Left hindlimb (tissue), 1 donor: ENCODE data around the gene ZKSCAN7.
"Not testable (repeated sequence)": the region's sequence is repeated elsewhere in the genome, so short reads cannot be mapped to it uniquely, and the experiment has no call there.

Source experiments
- DNase-seq: peaks from one replicate; pipeline ENCODE4 v3.0.0-alpha.2; 2018

ZKSCAN7 gene

DNA sequence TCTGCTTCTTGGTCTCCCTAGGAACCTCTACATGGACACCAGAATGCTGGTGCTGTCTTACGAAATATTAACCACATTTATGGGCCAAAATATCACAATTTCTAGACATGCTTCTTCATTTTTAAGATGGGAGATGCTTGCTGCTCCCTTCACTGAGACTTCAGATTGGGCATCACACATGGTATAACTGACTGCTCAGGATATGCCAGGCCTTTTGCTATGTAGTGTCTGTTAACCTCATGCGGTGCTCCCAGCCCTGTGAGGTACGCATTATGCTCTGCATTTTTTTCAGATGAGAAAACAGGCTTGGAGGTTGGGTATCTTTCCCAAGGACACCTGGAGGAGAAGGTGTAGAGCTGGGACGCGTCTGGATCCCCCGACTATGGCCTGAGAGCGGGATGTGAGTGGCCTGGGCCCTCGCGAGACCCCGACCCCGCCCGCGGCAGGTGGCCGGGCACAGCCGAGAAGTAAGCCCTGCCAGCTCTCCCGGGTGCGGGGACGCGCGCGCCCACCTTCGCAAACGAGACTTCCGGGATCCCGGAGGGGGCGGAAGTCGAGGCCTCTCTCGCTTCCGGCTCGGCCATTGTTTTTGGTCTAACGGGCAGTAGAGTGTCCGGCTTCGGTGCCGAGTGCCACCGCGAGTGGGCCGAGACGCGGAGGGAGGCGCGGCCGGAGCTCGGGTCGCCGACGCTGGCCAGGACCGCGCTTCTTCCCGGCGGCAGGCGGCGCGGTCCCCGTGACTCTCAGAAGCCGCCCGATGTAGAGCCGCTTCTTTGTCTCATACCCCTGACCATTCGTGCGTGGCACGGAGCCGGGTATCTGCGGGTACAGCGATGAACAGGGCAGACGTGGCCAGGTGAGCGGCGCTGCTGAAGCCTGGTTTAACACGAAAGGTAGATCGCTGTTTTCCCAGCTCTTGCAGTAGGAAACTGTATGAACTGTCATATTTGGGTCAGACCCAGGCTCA is at the start of gene ZKSCAN7:
Gene ZKSCAN7 (plus strand): TSS at position 568 of the 967 bp plus-strand sequence. CDS start 1,855 bp downstream, outside the sequence.
- DNase-seq, result peak; percentile 79

DNA sequence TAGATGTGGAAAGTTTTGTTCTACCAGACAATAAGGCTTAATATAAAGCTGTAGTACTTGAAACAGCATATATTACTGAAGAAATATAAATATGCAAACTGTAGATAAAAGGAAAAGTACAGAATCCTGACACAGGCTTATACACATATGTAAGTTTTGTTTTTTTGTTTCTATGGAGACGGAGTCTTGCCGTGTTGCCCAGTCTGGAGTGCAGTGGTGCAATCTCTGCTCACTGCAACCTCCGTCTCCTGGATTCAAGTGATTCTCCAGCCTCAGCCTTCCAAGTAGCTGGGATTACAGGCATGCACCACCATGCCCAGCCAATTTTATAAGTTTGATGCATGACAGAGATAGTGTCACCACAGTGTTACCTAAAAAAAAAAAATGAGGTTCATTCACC is 48.4 kb upstream of the ZKSCAN7 start:
- no peak for DNase-seq

GRCh38 chr3:44506961-44507360 is 48.0 kb upstream of the ZKSCAN7 start:
- DNase-seq, result no peak

DNA sequence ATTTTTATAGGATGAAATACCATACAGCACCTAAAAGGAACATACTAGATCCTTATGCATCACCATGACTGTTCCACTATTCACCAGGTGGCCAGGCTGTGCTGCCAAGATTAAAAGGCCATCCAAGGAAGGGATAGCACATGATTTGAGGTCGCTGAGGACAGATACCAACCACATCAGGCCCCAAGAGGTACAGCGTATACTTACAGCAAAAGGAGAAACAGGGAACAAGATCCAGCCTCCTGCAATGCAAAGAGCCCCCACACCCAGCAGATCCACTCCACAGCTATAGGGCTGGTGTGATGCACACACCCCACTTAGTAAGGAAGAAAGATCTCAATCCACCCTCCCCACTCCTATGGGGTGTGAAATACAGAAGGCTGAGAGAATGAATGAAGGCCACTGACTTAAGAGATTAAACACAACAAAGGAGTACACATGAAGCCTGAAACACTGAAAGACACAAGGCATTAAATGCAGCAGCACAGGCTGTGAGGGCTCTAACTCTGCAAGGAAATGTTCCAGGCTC is 45.5 kb upstream of the ZKSCAN7 start:
- no peak for DNase-seq

GRCh38 chr3:44510000-44510368 is 45.0 kb upstream of the ZKSCAN7 start:
- DNase-seq, result no peak

GRCh38 chr3:44511238-44511566 is 43.8 kb upstream of the ZKSCAN7 start:
- DNase-seq, result no peak

DNA sequence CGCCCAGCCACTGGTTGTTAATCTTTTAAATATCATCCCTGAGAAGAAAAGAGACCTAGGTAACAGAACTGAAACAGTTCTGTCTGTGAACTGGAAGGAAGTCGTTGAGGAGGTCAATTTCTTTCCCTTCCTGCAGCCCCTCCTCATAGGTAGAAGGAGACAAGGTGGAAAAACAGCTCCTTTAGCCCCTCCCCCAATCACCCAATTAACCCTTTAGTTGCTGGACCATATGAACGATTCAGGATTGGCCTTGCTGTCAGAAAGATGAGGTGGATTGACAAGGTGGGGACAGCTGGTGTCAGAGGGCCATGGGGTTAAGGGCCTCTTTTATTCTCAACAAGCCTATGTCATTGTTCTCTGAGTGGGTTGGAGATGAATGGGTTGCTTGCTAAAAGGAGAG is 41.5 kb upstream of the ZKSCAN7 start:
- DNase-seq, result no peak

DNA sequence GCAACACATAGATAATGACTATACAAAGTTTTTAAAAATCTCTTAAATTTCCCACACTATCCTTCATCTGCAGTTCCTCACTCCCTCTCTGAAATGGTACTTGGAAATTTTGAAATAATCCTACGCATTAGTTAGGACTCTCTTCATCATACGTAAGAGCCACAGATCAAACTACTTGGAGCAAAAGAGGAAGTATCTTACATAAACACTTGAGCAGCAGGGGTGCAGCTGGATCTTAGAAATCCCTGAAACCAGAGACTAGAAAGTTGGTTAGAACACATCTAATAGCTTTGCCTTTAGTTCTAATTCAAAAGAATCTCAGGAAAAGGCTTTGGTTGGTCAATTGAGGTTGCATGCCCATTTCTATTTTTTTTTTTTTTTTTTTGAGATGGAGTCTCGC is 38.8 kb upstream of the ZKSCAN7 start:
- no peak for DNase-seq

DNA sequence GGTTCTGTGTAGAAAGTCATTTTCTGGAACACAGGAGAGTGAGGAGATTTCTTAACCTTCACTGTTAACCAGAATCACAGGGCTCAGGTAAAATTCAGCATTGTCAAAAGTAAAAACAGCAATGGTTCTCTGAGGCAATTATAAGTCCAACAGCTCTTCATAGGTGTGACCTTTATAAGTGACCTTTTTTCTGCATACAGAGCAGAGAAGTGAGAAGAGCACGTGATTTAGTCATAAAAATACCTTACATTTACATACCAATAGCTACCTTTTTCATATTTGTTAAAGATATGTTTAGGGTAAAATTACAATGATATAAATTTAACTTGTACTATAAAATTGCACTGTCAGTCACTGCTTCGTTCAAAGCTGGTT is 36.2 kb upstream of the ZKSCAN7 start:
- no peak for DNase-seq

DNA sequence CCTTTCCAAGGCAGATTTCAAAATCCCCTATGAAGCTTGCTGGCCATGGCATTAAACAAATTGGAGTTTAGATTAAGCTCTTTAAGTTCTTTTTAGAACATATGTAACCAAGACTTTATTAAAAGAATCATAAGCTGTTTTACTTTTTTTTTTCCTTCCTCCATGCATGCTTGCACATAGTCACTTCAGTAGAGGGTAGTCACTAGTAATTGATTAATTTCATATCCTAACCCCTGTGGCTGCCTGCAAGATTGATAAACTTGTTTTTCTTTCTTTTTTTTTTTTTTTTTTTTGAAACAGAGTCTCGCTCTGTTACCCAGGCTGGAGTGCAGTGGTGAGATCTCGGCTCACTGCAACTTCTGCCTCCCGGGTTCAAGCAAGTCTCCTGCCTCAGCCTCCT is 33.3 kb upstream of the ZKSCAN7 start:
- no peak for DNase-seq

GRCh38 chr3:44522494-44522933 is 32.5 kb upstream of the ZKSCAN7 start:
- no peak for DNase-seq

GRCh38 chr3:44525060-44525459 is 29.9 kb upstream of the ZKSCAN7 start:
- DNase-seq, result no peak

- DNase-seq, result no peak
Measured at GRCh38 chr3:44529927-44530326, 25.1 kb upstream of the ZKSCAN7 start.

DNA sequence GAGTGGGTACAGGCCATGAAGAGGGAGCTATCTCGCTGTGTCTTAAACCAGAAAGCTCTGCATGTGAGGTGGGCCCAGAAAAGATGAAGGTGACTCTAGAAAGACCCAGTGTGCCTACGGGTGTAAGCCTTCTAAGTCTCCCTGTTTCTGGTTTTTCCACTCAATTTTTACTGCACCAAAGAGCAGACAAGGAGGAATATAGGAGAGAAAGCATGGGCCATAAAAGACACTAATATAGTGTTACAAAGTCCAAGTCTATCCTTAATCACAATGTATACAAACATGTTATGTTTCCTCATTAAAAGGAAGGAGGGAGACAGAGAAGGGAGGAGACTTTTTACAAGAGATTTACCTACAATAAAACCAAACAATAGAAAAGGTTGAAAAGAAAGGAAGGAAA is 24.1 kb upstream of the ZKSCAN7 start:
- no peak for DNase-seq

DNA sequence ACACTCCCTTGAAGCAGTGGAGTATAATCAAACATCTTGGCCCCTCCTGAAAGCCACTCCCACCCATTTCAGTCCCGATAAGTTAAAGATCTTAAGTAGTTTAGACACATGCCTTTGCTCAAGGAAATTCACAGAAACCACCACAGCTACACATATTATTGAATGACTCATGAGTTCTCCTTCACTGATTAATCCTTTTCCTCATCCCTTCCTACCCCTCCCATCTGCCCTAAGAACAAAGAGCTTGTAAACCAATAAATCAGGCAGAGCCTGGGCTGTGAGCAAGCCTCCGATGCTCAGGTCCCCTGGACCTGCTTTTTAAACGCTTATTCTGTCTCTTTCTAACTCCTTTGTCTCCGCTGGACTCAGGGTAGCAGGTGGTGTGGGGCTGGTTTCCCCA is 20.3 kb upstream of the ZKSCAN7 start:
- not testable (repeated sequence) for DNase-seq

DNA sequence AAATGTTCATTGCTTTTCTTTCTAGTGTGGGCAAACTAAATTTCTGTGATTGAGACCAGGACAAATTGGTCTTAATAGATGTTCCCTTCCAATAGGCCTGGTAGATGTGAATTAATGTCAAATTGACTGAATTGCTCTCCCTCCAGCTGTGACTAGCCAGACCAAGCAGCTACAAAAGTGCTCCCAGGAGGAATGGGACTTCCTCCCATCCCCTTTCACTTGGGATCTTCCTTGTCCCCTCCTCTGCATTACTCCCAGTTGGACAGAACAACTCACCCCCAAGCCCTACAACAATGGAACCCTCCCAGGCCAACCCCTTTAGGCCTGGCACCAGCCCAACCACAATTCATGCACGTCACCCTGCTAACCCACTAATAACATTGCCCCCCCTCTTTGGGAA is 19.6 kb upstream of the ZKSCAN7 start:
- no peak for DNase-seq

GRCh38 chr3:44544811-44545210 is 10.2 kb upstream of the ZKSCAN7 start:
- not testable (repeated sequence) for DNase-seq

- no peak for DNase-seq
Measured at GRCh38 chr3:44555723-44556122, 730 bp downstream of the ZKSCAN7 start.

- DNase-seq, result no peak
Measured at GRCh38 chr3:44557074-44557473, 2.1 kb downstream of the ZKSCAN7 start.

GRCh38 chr3:44561076-44561475 is 6.1 kb downstream of the ZKSCAN7 start:
- no peak for DNase-seq

DNA sequence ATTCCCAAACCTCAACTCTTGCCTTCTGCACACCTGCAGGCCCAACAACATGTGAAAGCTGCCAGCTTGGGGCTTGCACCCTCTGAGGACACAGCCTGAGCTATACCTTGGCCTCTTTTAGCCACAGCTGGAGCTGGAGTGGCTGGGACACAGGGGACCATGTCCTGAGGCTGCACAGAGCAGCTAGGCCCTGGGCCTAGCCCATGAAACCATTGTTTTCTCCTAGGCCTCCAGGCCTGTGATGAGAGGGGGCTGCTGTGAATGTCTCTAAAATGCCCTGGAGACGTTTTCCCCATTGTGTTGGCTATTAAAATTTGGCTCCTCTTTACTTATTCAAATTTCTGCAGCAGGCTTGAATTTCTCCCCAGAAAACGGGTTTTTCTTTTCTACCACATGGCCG is 7.2 kb downstream of the ZKSCAN7 start:
- no peak for DNase-seq

GRCh38 chr3:44568561-44568960 is 13.6 kb downstream of the ZKSCAN7 start:
- no peak for DNase-seq

DNA sequence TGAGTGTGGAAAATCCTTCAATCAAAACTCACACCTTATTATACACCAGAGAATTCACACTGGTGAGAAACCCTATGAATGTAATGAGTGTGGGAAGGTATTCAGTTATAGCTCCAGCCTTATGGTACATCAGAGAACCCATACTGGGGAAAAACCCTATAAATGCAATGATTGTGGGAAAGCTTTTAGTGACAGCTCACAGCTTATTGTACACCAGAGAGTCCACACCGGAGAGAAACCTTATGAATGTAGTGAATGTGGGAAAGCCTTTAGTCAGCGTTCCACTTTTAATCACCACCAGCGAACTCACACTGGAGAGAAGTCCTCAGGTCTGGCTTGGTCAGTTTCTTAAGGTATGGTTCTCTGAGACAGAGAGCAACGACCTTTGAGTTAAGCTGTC is 16.0 kb downstream of the ZKSCAN7 start:
- no peak for DNase-seq

- DNase-seq, result no peak
Measured at GRCh38 chr3:44576613-44577012, 21.6 kb downstream of the ZKSCAN7 start.
